GM18519 (cell line): ENCODE data around the gene C1QTNF2.

ENCODE experiments used
- ATAC-seq: cut with Tn5 transposase; IDR thresholded peaks from one replicate; pipeline ENCODE4 v1.9.1; 2021; ENCODE audit warnings: mild to moderate bottlenecking, moderate library complexity; ENCODE audit not compliant: unreplicated experiment, low FRiP score

C1QTNF2 gene

GRCh38 chr5:160369990-160370712 is at the start of gene C1QTNF2:
Gene C1QTNF2 (minus strand): TSS chr5:160370626. CDS start chr5:160355011, 15,615 bp downstream.
- ATAC-seq = no peak

- no peak for ATAC-seq
These were observed 49.8 kb upstream of the C1QTNF2 start for GRCh38 chr5:160420331-160420610.

- no peak for ATAC-seq
These were observed 49.3 kb upstream of the C1QTNF2 start for GRCh38 chr5:160419458-160420330.

- peak; percentile 46 for ATAC-seq
These were observed 48.4 kb upstream of the C1QTNF2 start, which contains the start of gene SLU7 for GRCh38 chr5:160418561-160419457. Gene SLU7 (minus strand): TSS chr5:160419081. CDS start chr5:160415294, 3,787 bp downstream.

GRCh38 chr5:160399402-160400353 is 29.3 kb upstream of the C1QTNF2 start, which contains the start of gene FAM200C:
Gene FAM200C (minus strand): TSS chr5:160400054. CDS start chr5:160395490, 4,564 bp downstream.
- ATAC-seq = peak; percentile 58

GRCh38 chr5:160398806-160399205 is 28.4 kb upstream of the C1QTNF2 start:
- no peak for ATAC-seq

GRCh38 chr5:160397492-160397891 is 27.1 kb upstream of the C1QTNF2 start:
- ATAC-seq = no peak

- ATAC-seq = no peak
These were observed 24.7 kb upstream of the C1QTNF2 start for GRCh38 chr5:160395111-160395510.

- ATAC-seq = no peak
These were observed 20.6 kb upstream of the C1QTNF2 start for GRCh38 chr5:160390787-160391696.

- ATAC-seq = no peak
These were observed 17.0 kb upstream of the C1QTNF2 start for GRCh38 chr5:160387445-160387844.

GRCh38 chr5:160385496-160385895 is 15.1 kb upstream of the C1QTNF2 start:
- ATAC-seq = no peak

- no peak for ATAC-seq
These were observed 14.3 kb upstream of the C1QTNF2 start for GRCh38 chr5:160384681-160385080.

- ATAC-seq = no peak
These were observed 11.9 kb upstream of the C1QTNF2 start for GRCh38 chr5:160382346-160382745.

- ATAC-seq = no peak
These were observed 9.6 kb upstream of the C1QTNF2 start for GRCh38 chr5:160380041-160380440.

GRCh38 chr5:160379511-160379910 is 9.1 kb upstream of the C1QTNF2 start:
- ATAC-seq = no peak

- no peak for ATAC-seq
These were observed 7.9 kb upstream of the C1QTNF2 start for GRCh38 chr5:160378330-160378729.

GRCh38 chr5:160377651-160378050 is 7.2 kb upstream of the C1QTNF2 start:
- no peak for ATAC-seq

- ATAC-seq = no peak
These were observed 6.0 kb upstream of the C1QTNF2 start for GRCh38 chr5:160376416-160376815.
